ENCODE data around the gene PDE7B. TPM values are rescaled to one million over a fixed set of nuclear protein-coding genes. Genes with fewer than 3 reads are reported as not detected.

The PDE7B gene
- total RNA-seq, 1 experiment from 2014 or later = not detected

- peak; percentile 56 for ATAC-seq
- peak; percentile 78 for DNase-seq
- intact Hi-C loops (cut with micrococcal nuclease) = no loop called here
- no peaks in the 10 kb centered on the region for H3K36me3 ChIP-seq (ENCODE audit: low read depth, low read length)
- no peaks in the 10 kb centered on the region for H3K79me2 ChIP-seq (ENCODE audit: low read length)
- TF ChIP-seq CTCF (conservative IDR thresholded peaks at IDR 0.05; ENCODE audit: low read depth, low read length) (no peak), EZH2phosphoT487 (IDR thresholded peaks at IDR 0.05; ENCODE audit: borderline replicate concordance, low read length) (no peak), EZH2 (IDR thresholded peaks at IDR 0.05; ENCODE audit: low read length, unreplicated experiment) (no peak)
- no peaks in the 10 kb centered on the region for H3K9me3 ChIP-seq (ENCODE audit: low read length)
- no TSS peak for BruUV-seq (replicated peaks)
- ChIA-PET CTCF (interaction anchor here (0.6 kb wide), 1 partner anchor 845 kb away, joined by 7 read pairs; no protein-coding TSS in a partner anchor), POLR2A (ENCODE audit: unreplicated experiment) (interaction anchor here (0.8 kb wide), 1 partner anchor 103 kb away, joined by 4 read pairs; no protein-coding TSS in a partner anchor)
- peak overlapping the region; percentile 84 for H3K27ac ChIP-seq (ENCODE audit: low read length)
- H3K4me2 ChIP-seq (ENCODE audit: low read length) = peak overlapping the region; percentile 46
- H3K4me3 ChIP-seq (ENCODE audit: low read length) = no peak overlapping the region
- H3K27me3 ChIP-seq (ENCODE audit: low read length) = no peaks in the 10 kb centered on the region
- H4K20me1 ChIP-seq (ENCODE audit: low read length) = no peaks in the 10 kb centered on the region
- H3F3A ChIP-seq (ENCODE audit: low read length, unreplicated experiment) = no peaks in the 10 kb centered on the region
- peaks cover 27% of the 10 kb centered on the region for H3K4me1 ChIP-seq (ENCODE audit: insufficient read depth, low read length)
- peak overlapping the region; percentile 53 for H3K9ac ChIP-seq (ENCODE audit: low read length)
- H2AFZ ChIP-seq (ENCODE audit: low read length) = peak overlapping the region; percentile 47; the same call in 1 of the 2 replicates
- no peaks in the 10 kb centered on the region for H3K9me2 ChIP-seq (replicated peaks; ENCODE audit: low read length)
Measured at GRCh38 chr6:136014454-136015437, 163.2 kb downstream of the PDE7B start.

- intact Hi-C loops (cut with micrococcal nuclease) = no loop called here
- H3K9me2 ChIP-seq (replicated peaks; ENCODE audit: low read length) = no peaks in the 10 kb centered on the region
- TF ChIP-seq EZH2phosphoT487 (IDR thresholded peaks at IDR 0.05; ENCODE audit: borderline replicate concordance, low read length) = no peak
- no peak for TF ChIP-seq EZH2 (IDR thresholded peaks at IDR 0.05; ENCODE audit: low read length, unreplicated experiment)
- TF ChIP-seq CTCF (conservative IDR thresholded peaks at IDR 0.05; ENCODE audit: low read depth, low read length) = no peak
- DNase-seq (no peak), ATAC-seq (no peak)
- POLR2A ChIA-PET (ENCODE audit: unreplicated experiment) = no interaction called here
- no TSS peak for BruUV-seq (replicated peaks)
- peak overlapping the region; percentile 47; the same call in 1 of the 2 replicates for H2AFZ ChIP-seq (ENCODE audit: low read length)
- H3K9me3 ChIP-seq (ENCODE audit: low read length) = no peaks in the 10 kb centered on the region
- H3K9ac ChIP-seq (ENCODE audit: low read length) = peak overlapping the region; percentile 49
- H3K4me3 ChIP-seq (ENCODE audit: low read length) = no peak overlapping the region
- H3K4me1 ChIP-seq (ENCODE audit: insufficient read depth, low read length) = peaks cover 27% of the 10 kb centered on the region
- H3K27me3 ChIP-seq (ENCODE audit: low read length) = no peaks in the 10 kb centered on the region
- H3K36me3 ChIP-seq (ENCODE audit: low read depth, low read length) = no peaks in the 10 kb centered on the region
- H4K20me1 ChIP-seq (ENCODE audit: low read length) = no peaks in the 10 kb centered on the region
- CTCF ChIA-PET = interaction anchor here (0.6 kb wide), 1 partner anchor 845 kb away, joined by 7 read pairs; no protein-coding TSS in a partner anchor
- no peaks in the 10 kb centered on the region for H3F3A ChIP-seq (ENCODE audit: low read length, unreplicated experiment)
- peak overlapping the region; percentile 78 for H3K27ac ChIP-seq (ENCODE audit: low read length)
- H3K79me2 ChIP-seq (ENCODE audit: low read length) = no peaks in the 10 kb centered on the region
- H3K4me2 ChIP-seq (ENCODE audit: low read length) = peak overlapping the region; percentile 46
Measured at GRCh38 chr6:136015531-136015930, 164.0 kb downstream of the PDE7B start.
